GM18508 (cell line): ENCODE results near the gene ST6GAL1.
"Not testable (repeated sequence)": the region's sequence is repeated elsewhere in the genome, so short reads cannot be mapped to it uniquely, and the experiment has no call there.

Experiments used
- ATAC-seq: cut with Tn5 transposase; IDR thresholded peaks from one replicate; pipeline ENCODE4 v1.9.1; 2021; ENCODE audit warnings: moderate number of reproducible peaks; ENCODE audit not compliant: insufficient read depth, unreplicated experiment

ST6GAL1 gene

GRCh38 chr3:186988806-186989205, 58.5 kb downstream of the ST6GAL1 start:
- peak; percentile 80 for ATAC-seq

GRCh38 chr3:186989429-186989828, 59.1 kb downstream of the ST6GAL1 start:
- no peak for ATAC-seq

GRCh38 chr3:186990277-186990676, 60.0 kb downstream of the ST6GAL1 start:
- no peak for ATAC-seq

- no peak for ATAC-seq
These were observed 60.6 kb downstream of the ST6GAL1 start for GRCh38 chr3:186990878-186991308.

GRCh38 chr3:186991470-186991869, 61.1 kb downstream of the ST6GAL1 start:
- no peak for ATAC-seq

- ATAC-seq: not testable (repeated sequence)
These were observed 61.8 kb downstream of the ST6GAL1 start for GRCh38 chr3:186992096-186992495.

- ATAC-seq: no peak
These were observed 63.0 kb downstream of the ST6GAL1 start for GRCh38 chr3:186993210-186993782.

- ATAC-seq: no peak
These were observed 64.0 kb downstream of the ST6GAL1 start for GRCh38 chr3:186994000-186994955.

GRCh38 chr3:186996356-186996755, 66.0 kb downstream of the ST6GAL1 start:
- ATAC-seq: no peak

- no peak for ATAC-seq
These were observed 66.7 kb downstream of the ST6GAL1 start for GRCh38 chr3:186997061-186997460.

GRCh38 chr3:186997473-186997939, 67.2 kb downstream of the ST6GAL1 start:
- ATAC-seq: no peak

- no peak for ATAC-seq
These were observed 68.6 kb downstream of the ST6GAL1 start for GRCh38 chr3:186998937-186999368.

- ATAC-seq: peak; percentile 66
These were observed 70.4 kb downstream of the ST6GAL1 start for GRCh38 chr3:187000711-187001151.

GRCh38 chr3:187002915-187003314, 72.6 kb downstream of the ST6GAL1 start:
- no peak for ATAC-seq

- no peak for ATAC-seq
These were observed 75.6 kb downstream of the ST6GAL1 start for GRCh38 chr3:187005827-187006481.

- ATAC-seq: no peak
These were observed 76.7 kb downstream of the ST6GAL1 start for GRCh38 chr3:187006864-187007630.

- not testable (repeated sequence) for ATAC-seq
These were observed 80.1 kb downstream of the ST6GAL1 start for GRCh38 chr3:187010382-187010781.

- ATAC-seq: no peak
These were observed 81.6 kb downstream of the ST6GAL1 start for GRCh38 chr3:187011915-187012314.

GRCh38 chr3:187012609-187013051, 82.3 kb downstream of the ST6GAL1 start:
- no peak for ATAC-seq

GRCh38 chr3:187013159-187013716, 82.9 kb downstream of the ST6GAL1 start:
- no peak for ATAC-seq
